ENCODE results near the gene AZI2.

AZI2 gene

DNA sequence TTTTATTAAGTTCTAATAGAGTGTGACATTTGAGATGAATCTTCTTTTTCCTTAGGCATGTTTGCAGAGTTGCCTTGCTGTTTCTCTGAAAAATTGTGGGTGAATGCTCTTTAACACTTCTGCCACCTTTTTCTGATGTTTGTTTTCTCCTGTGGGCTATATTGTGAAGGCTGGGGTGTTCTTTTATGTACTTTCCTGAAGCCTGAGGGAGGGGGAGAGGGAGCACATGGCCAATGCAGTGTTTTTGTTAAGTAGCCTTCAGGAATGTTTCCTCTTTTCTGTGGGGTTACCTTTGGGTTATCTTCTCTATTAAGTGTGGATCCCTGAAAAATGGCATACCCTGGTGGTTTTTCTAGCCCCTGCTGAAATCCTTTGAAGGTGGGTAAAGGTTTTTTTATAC is 57.0 kb downstream of the AZI2 start:
- H3K27me3 ChIP-seq (replicated peaks; ENCODE audit: control insufficient read depth, insufficient read depth, low read length), result no peaks in the 10 kb centered on the region
- H3K4me3 ChIP-seq (replicated peaks; ENCODE audit: low read depth, low read length), result no peak overlapping the region
- TF ChIP-seq, protein P1, sequence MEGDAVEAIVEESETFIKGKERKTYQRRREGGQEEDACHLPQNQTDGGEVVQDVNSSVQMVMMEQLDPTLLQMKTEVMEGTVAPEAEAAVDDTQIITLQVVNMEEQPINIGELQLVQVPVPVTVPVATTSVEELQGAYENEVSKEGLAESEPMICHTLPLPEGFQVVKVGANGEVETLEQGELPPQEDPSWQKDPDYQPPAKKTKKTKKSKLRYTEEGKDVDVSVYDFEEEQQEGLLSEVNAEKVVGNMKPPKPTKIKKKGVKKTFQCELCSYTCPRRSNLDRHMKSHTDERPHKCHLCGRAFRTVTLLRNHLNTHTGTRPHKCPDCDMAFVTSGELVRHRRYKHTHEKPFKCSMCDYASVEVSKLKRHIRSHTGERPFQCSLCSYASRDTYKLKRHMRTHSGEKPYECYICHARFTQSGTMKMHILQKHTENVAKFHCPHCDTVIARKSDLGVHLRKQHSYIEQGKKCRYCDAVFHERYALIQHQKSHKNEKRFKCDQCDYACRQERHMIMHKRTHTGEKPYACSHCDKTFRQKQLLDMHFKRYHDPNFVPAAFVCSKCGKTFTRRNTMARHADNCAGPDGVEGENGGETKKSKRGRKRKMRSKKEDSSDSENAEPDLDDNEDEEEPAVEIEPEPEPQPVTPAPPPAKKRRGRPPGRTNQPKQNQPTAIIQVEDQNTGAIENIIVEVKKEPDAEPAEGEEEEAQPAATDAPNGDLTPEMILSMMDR (IDR thresholded peaks at IDR 0.05; ENCODE audit: insufficient read depth, low read length, poor library complexity, severe bottlenecking), result no peak
- peaks cover 4% of the 10 kb centered on the region for H3K36me3 ChIP-seq (ENCODE audit: control insufficient read depth, insufficient read depth, low read length)
- DNase-seq (ENCODE audit: extremely low read depth, insufficient read length), result no peak

DNA sequence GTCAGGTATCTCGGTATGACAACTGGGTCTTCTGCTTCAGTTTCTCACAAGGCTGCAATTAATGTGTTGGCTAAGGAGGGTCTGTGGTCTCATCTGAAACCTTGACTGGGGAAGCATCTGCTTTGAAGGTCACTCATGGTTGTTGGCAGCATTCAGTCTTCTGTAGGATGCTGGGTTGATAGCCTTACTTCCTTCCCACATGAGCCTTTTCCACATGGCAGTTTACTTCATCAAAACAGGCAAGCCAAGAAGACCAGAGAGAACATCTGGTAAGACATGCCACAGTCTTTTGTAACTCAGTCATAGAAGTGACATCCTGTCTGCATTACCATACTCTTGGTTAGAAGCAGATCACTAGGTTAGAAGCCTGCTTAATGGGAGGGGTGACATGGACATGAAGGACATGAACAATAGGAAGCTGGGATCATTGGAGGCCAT is 57.7 kb downstream of the AZI2 start:
- Histone ChIP-seq H3K27me3 (replicated peaks; ENCODE audit: control insufficient read depth, insufficient read depth, low read length) (no peaks in the 10 kb centered on the region), H3K4me3 (replicated peaks; ENCODE audit: low read depth, low read length) (no peak overlapping the region), H3K36me3 (ENCODE audit: control insufficient read depth, insufficient read depth, low read length) (peaks cover 4% of the 10 kb centered on the region)
- DNase-seq (ENCODE audit: extremely low read depth, insufficient read length), result no peak
- TF ChIP-seq, protein P1 (IDR thresholded peaks at IDR 0.05; ENCODE audit: insufficient read depth, low read length, poor library complexity, severe bottlenecking), result no peak

DNA sequence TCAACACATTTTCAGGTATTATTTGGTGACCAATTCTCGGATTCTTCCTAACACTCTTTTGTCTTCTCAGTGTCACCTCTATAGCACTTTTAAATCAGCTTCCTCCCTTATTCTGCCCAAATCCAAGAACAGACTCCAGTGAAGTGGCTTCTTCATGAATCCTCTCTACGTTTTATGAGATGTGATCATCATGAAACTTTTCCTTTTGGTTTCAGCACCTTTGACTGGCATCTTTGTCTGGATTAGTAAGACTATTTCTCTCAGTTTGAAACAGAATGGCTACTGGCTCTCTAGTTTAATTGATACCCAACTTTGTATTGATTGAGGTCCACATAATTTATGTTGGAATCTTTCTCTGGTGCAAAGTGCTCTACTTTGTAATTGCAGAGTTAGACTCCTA is 61.6 kb downstream of the AZI2 start:
- DNase-seq (ENCODE audit: extremely low read depth, insufficient read length), result no peak
- TF ChIP-seq, protein P1 (IDR thresholded peaks at IDR 0.05; ENCODE audit: insufficient read depth, low read length, poor library complexity, severe bottlenecking), result no peak
- Histone ChIP-seq H3K36me3 (ENCODE audit: control insufficient read depth, insufficient read depth, low read length) (peaks cover 4% of the 10 kb centered on the region), H3K4me3 (replicated peaks; ENCODE audit: low read depth, low read length) (no peak overlapping the region), H3K27me3 (replicated peaks; ENCODE audit: control insufficient read depth, insufficient read depth, low read length) (no peaks in the 10 kb centered on the region)

DNA sequence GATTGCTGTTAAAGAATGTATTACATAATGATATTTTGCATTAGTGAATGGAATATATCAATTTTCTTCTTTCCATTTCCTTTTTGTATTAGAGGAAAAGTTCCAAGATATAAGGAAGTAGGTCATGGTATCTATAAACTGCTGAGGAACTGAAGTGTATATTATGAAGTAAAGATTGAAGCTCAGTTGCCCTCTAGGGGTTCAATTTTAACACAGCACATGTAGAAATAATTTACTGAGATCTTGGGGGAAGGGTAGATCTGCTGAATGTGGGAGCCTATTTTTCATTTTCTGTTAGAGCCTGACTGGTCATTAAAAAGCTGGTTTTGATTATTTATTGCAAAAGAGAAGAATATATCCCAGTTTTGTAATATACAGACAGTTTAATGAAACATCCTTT is 62.0 kb downstream of the AZI2 start:
- DNase-seq (ENCODE audit: extremely low read depth, insufficient read length), result peak; percentile 18
- peaks cover 4% of the 10 kb centered on the region for H3K36me3 ChIP-seq (ENCODE audit: control insufficient read depth, insufficient read depth, low read length)

DNA sequence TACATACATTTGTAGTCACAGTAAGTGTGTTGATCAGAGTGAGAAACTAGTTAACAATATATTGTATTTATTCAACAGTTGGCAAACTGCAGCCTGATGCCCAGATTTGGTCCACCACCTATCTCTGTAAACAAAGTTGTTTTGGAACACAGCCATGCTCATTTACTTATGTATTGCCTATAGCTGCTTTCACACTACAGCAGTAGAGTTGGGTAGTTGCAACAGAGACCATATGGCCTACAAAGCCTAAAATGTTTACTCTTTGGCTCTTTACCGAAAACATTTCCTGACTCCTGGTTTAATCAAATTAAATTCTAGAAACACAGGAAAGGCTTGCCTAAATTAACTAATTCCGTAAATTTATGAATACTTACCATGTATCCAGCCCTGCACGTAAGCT is 67.8 kb downstream of the AZI2 start:
- H3K36me3 ChIP-seq (ENCODE audit: control insufficient read depth, insufficient read depth, low read length), result no peaks in the 10 kb centered on the region
- DNase-seq (ENCODE audit: extremely low read depth, insufficient read length), result no peak

More for the DNA sequence above, 62.0 kb downstream of the AZI2 start:
- Histone ChIP-seq H3K4me3 (replicated peaks; ENCODE audit: low read depth, low read length) (no peak overlapping the region), H3K27me3 (replicated peaks; ENCODE audit: control insufficient read depth, insufficient read depth, low read length) (no peaks in the 10 kb centered on the region)
- TF ChIP-seq, protein P1 (IDR thresholded peaks at IDR 0.05; ENCODE audit: insufficient read depth, low read length, poor library complexity, severe bottlenecking), result peak; percentile 51

More for the DNA sequence above, 67.8 kb downstream of the AZI2 start:
- Histone ChIP-seq H3K4me3 (replicated peaks; ENCODE audit: low read depth, low read length) (no peak overlapping the region), H3K27me3 (replicated peaks; ENCODE audit: control insufficient read depth, insufficient read depth, low read length) (no peaks in the 10 kb centered on the region)
- TF ChIP-seq, protein P1 (IDR thresholded peaks at IDR 0.05; ENCODE audit: insufficient read depth, low read length, poor library complexity, severe bottlenecking), result no peak

Measured in GM06990 (cell line).